ENCODE results near the gene ITPR3.

ITPR3 gene

GRCh38 chr6:33718713-33719112, 97.6 kb downstream of the ITPR3 start:
- H3K27me3 Mint-ChIP-seq, result peaks cover 10% of the 10 kb centered on the region
- peaks cover 8% of the 10 kb centered on the region for H3K4me1 Mint-ChIP-seq (ENCODE audit: low read depth)
- no peaks in the 10 kb centered on the region for H3K36me3 Mint-ChIP-seq (ENCODE audit: low read depth)
- H3K27ac Mint-ChIP-seq, result no peak overlapping the region
- no peaks in the 10 kb centered on the region for H3K9me3 Mint-ChIP-seq
- no peak overlapping the region for H3K4me3 Mint-ChIP-seq

- Mint-ChIP-seq H3K4me1 (ENCODE audit: low read depth) (peaks cover 16% of the 10 kb centered on the region), H3K9me3 (no peaks in the 10 kb centered on the region), H3K27me3 (peaks cover 10% of the 10 kb centered on the region), H3K27ac (peak overlapping the region; percentile 7), H3K36me3 (ENCODE audit: low read depth) (no peaks in the 10 kb centered on the region), H3K4me3 (no peak overlapping the region)
These were observed 98.3 kb downstream of the ITPR3 start for GRCh38 chr6:33719326-33719987.

GRCh38 chr6:33720998-33721397, 99.9 kb downstream of the ITPR3 start:
- H3K27me3 Mint-ChIP-seq, result peaks cover 10% of the 10 kb centered on the region
- no peak overlapping the region for H3K4me3 Mint-ChIP-seq
- H3K36me3 Mint-ChIP-seq (ENCODE audit: low read depth), result no peaks in the 10 kb centered on the region
- peaks cover 20% of the 10 kb centered on the region for H3K4me1 Mint-ChIP-seq (ENCODE audit: low read depth)
- no peaks in the 10 kb centered on the region for H3K9me3 Mint-ChIP-seq
- H3K27ac Mint-ChIP-seq, result no peak overlapping the region

GRCh38 chr6:33721508-33721907, 100.4 kb downstream of the ITPR3 start:
- Mint-ChIP-seq H3K4me1 (ENCODE audit: low read depth) (peaks cover 20% of the 10 kb centered on the region), H3K27ac (no peak overlapping the region), H3K9me3 (no peaks in the 10 kb centered on the region), H3K36me3 (ENCODE audit: low read depth) (no peaks in the 10 kb centered on the region), H3K27me3 (peaks cover 10% of the 10 kb centered on the region), H3K4me3 (no peak overlapping the region)

GRCh38 chr6:33722103-33722623, 101.0 kb downstream of the ITPR3 start:
- H3K9me3 Mint-ChIP-seq, result no peaks in the 10 kb centered on the region
- no peak overlapping the region for H3K27ac Mint-ChIP-seq
- no peaks in the 10 kb centered on the region for H3K36me3 Mint-ChIP-seq (ENCODE audit: low read depth)
- peaks cover 10% of the 10 kb centered on the region for H3K27me3 Mint-ChIP-seq
- no peak overlapping the region for H3K4me3 Mint-ChIP-seq
- peaks cover 20% of the 10 kb centered on the region for H3K4me1 Mint-ChIP-seq (ENCODE audit: low read depth)

GRCh38 chr6:33723371-33724085, 102.4 kb downstream of the ITPR3 start:
- Mint-ChIP-seq H3K4me1 (ENCODE audit: low read depth) (peaks cover 20% of the 10 kb centered on the region), H3K27ac (peak overlapping the region; percentile 8), H3K36me3 (ENCODE audit: low read depth) (no peaks in the 10 kb centered on the region), H3K27me3 (peaks cover 10% of the 10 kb centered on the region), H3K4me3 (no peak overlapping the region), H3K9me3 (no peaks in the 10 kb centered on the region)

GRCh38 chr6:33724102-33725023, 103.2 kb downstream of the ITPR3 start:
- Mint-ChIP-seq H3K9me3 (no peaks in the 10 kb centered on the region), H3K36me3 (ENCODE audit: low read depth) (no peaks in the 10 kb centered on the region), H3K27me3 (peaks cover 10% of the 10 kb centered on the region), H3K4me1 (ENCODE audit: low read depth) (peaks cover 20% of the 10 kb centered on the region), H3K4me3 (no peak overlapping the region), H3K27ac (no peak overlapping the region)

GRCh38 chr6:33725222-33725621, 104.1 kb downstream of the ITPR3 start:
- no peaks in the 10 kb centered on the region for H3K9me3 Mint-ChIP-seq
- H3K36me3 Mint-ChIP-seq (ENCODE audit: low read depth), result no peaks in the 10 kb centered on the region
- H3K4me3 Mint-ChIP-seq, result no peak overlapping the region
- H3K4me1 Mint-ChIP-seq (ENCODE audit: low read depth), result peaks cover 20% of the 10 kb centered on the region
- peaks cover 9% of the 10 kb centered on the region for H3K27me3 Mint-ChIP-seq
- H3K27ac Mint-ChIP-seq, result no peak overlapping the region

GRCh38 chr6:33725891-33726673, 105.0 kb downstream of the ITPR3 start:
- Mint-ChIP-seq H3K9me3 (no peaks in the 10 kb centered on the region), H3K27me3 (peaks cover 5% of the 10 kb centered on the region), H3K4me3 (no peak overlapping the region), H3K27ac (no peak overlapping the region), H3K4me1 (ENCODE audit: low read depth) (peaks cover 20% of the 10 kb centered on the region), H3K36me3 (ENCODE audit: low read depth) (no peaks in the 10 kb centered on the region)

GRCh38 chr6:33726696-33727095, 105.6 kb downstream of the ITPR3 start:
- peaks cover 1% of the 10 kb centered on the region for H3K27me3 Mint-ChIP-seq
- H3K36me3 Mint-ChIP-seq (ENCODE audit: low read depth), result no peaks in the 10 kb centered on the region
- H3K9me3 Mint-ChIP-seq, result no peaks in the 10 kb centered on the region
- H3K27ac Mint-ChIP-seq, result no peak overlapping the region
- peaks cover 20% of the 10 kb centered on the region for H3K4me1 Mint-ChIP-seq (ENCODE audit: low read depth)
- H3K4me3 Mint-ChIP-seq, result no peak overlapping the region

- Mint-ChIP-seq H3K27me3 (no peaks in the 10 kb centered on the region), H3K4me3 (no peak overlapping the region), H3K36me3 (ENCODE audit: low read depth) (no peaks in the 10 kb centered on the region), H3K4me1 (ENCODE audit: low read depth) (peaks cover 20% of the 10 kb centered on the region), H3K27ac (no peak overlapping the region), H3K9me3 (no peaks in the 10 kb centered on the region)
These were observed 106.0 kb downstream of the ITPR3 start for GRCh38 chr6:33727126-33727525.

GRCh38 chr6:33727932-33728331, 106.8 kb downstream of the ITPR3 start:
- no peaks in the 10 kb centered on the region for H3K27me3 Mint-ChIP-seq
- H3K9me3 Mint-ChIP-seq, result no peaks in the 10 kb centered on the region
- H3K4me3 Mint-ChIP-seq, result no peak overlapping the region
- no peak overlapping the region for H3K27ac Mint-ChIP-seq
- H3K36me3 Mint-ChIP-seq (ENCODE audit: low read depth), result no peaks in the 10 kb centered on the region
- peaks cover 20% of the 10 kb centered on the region for H3K4me1 Mint-ChIP-seq (ENCODE audit: low read depth)

GRCh38 chr6:33728438-33728837, 107.3 kb downstream of the ITPR3 start:
- no peak overlapping the region for H3K4me3 Mint-ChIP-seq
- no peak overlapping the region for H3K27ac Mint-ChIP-seq
- H3K4me1 Mint-ChIP-seq (ENCODE audit: low read depth), result peaks cover 15% of the 10 kb centered on the region
- no peaks in the 10 kb centered on the region for H3K9me3 Mint-ChIP-seq
- no peaks in the 10 kb centered on the region for H3K36me3 Mint-ChIP-seq (ENCODE audit: low read depth)
- H3K27me3 Mint-ChIP-seq, result no peaks in the 10 kb centered on the region

- no peak overlapping the region for H3K4me3 Mint-ChIP-seq
- no peaks in the 10 kb centered on the region for H3K27me3 Mint-ChIP-seq
- no peaks in the 10 kb centered on the region for H3K36me3 Mint-ChIP-seq (ENCODE audit: low read depth)
- no peak overlapping the region for H3K27ac Mint-ChIP-seq
- peaks cover 9% of the 10 kb centered on the region for H3K4me1 Mint-ChIP-seq (ENCODE audit: low read depth)
- H3K9me3 Mint-ChIP-seq, result no peaks in the 10 kb centered on the region
These were observed 107.9 kb downstream of the ITPR3 start for GRCh38 chr6:33729059-33729458.

Data from stimulated activated naive CD8-positive, alpha-beta T cell treated with anti-CD3 and anti-CD28 coated beads, Interleukin-15, Interleukin-2, amounts not matched to agents 100 ng/mL and 50 ng/mL, for 24 hours (primary cell).